ENCODE data around the gene PTRH1.

Gene PTRH1

DNA sequence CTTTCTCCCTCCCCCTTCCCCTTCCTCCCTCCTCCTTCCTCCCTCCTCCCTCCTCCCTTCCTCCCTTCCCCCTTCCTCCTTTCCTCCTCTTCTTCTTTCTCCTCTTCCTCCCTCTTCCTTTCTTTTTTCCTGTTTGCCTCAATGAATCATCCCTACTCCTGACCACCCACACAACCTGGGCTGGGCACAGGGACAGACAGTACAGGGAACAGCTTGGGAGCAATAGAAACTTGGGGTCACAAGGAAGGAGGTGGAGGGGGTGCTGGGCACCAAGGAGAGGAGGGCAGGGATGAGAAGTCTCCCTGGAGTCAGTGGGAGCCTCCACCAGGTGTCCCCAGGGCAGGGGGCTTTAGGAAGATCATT is 5.4 kb upstream of the PTRH1 start:
- peaks cover 3 to 13% of the 10 kb centered on the region in 2 donors for H3K4me1 ChIP-seq (ENCODE audit: control insufficient read depth in 1 of 2, insufficient read depth in 2 of 2, low read length in 2 of 2)
- no peak overlapping the region for H3K27ac ChIP-seq (ENCODE audit: low read depth, low read length)
- no peaks in the 10 kb centered on the region for H3K27me3 ChIP-seq (ENCODE audit: control insufficient read depth in 1 of 2, insufficient read depth in 2 of 2, low read length in 2 of 2)
- H3K9me3 ChIP-seq (ENCODE audit: control insufficient read depth in 1 of 2, low read length in 2 of 2) = no peaks in the 10 kb centered on the region
- no peak overlapping the region for H3K4me3 ChIP-seq (ENCODE audit: low read depth in 1 of 2, low read length in 2 of 2)
- no peak overlapping the region for H3K9ac ChIP-seq (ENCODE audit: low read depth in 1 of 2, low read length in 2 of 2)
- no peaks in the 10 kb centered on the region for H3K36me3 ChIP-seq (ENCODE audit: control insufficient read depth in 1 of 2, insufficient read depth in 2 of 2, low read length in 2 of 2)

DNA sequence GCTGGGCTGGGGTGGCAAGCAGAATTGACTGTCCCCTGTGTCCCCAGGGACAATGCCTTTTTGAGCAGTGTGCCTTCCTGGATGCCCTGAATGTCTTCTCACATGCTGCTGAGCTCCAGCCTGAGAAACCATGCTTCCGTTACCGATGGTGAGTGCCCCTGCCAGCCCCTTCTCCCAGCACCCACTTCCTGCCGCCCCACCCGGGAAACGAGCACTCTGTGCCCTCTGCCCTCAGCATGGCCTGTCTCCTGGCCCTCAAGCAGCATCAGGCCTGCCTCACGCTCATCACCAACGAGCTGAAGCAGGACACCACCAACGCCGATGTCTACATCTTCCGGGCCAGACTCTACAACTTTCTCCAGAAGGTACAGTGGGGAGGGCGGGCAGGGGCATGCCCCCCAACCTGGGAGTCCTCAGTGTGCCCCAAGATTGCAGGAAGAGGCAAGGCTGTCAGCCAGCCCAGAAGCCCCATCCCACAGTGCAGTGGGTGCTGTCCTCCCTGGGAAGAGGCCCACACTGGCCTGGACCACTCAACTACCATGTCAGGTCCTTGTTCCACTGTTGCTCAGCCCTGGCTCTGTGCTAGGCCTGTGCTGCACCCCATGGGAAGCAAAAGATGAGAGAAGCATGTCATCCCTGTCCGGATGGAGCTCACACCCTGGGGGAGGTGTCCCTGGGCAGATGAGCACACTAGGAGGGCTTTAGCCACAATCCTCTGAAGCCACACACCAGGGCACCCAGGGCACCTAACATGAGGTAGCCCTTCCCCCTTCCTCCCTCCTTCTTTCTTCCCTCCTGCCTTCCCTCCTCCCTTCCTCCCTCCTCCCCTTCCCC is 4.8 kb upstream of the PTRH1 start:
- no peaks in the 10 kb centered on the region for H3K9me3 ChIP-seq (ENCODE audit: control insufficient read depth in 1 of 2, low read length in 2 of 2)
- H3K9ac ChIP-seq (ENCODE audit: low read depth in 1 of 2, low read length in 2 of 2) = no peak overlapping the region
- H3K4me3 ChIP-seq (ENCODE audit: low read depth in 1 of 2, low read length in 2 of 2) = no peak overlapping the region
- no peaks in the 10 kb centered on the region for H3K36me3 ChIP-seq (ENCODE audit: control insufficient read depth in 1 of 2, insufficient read depth in 2 of 2, low read length in 2 of 2)
- H3K27me3 ChIP-seq (ENCODE audit: control insufficient read depth in 1 of 2, insufficient read depth in 2 of 2, low read length in 2 of 2) = no peaks in the 10 kb centered on the region
- no peak overlapping the region for H3K27ac ChIP-seq (ENCODE audit: low read depth, low read length)
- H3K4me1 ChIP-seq (ENCODE audit: control insufficient read depth in 1 of 2, insufficient read depth in 2 of 2, low read length in 2 of 2) = peaks cover 3 to 13% of the 10 kb centered on the region in 2 donors

DNA sequence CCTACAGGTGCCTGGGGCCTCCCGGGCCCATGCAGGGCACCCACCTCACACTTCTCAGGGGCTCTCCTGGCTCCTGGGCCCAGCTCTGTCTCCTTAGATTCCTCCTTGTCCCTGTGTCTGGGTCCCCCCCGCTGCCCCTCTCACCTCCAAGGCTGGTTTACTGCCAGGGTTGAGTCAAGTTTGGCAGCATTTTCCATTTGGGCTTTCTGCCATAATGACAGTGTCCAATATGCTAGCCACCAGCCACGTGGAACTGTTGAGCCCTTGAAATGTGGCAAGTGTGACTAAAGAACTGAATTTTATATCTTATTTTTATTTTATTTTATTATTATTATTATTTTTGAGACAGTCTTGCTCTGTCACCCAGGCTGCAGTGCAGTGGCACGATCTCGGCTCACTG is 2.3 kb upstream of the PTRH1 start:
- H3K9ac ChIP-seq (ENCODE audit: low read depth in 1 of 2, low read length in 2 of 2) = no peak overlapping the region
- no peak overlapping the region for H3K27ac ChIP-seq (ENCODE audit: low read depth, low read length)
- no peaks in the 10 kb centered on the region for H3K36me3 ChIP-seq (ENCODE audit: control insufficient read depth in 1 of 2, insufficient read depth in 2 of 2, low read length in 2 of 2)
- no peaks in the 10 kb centered on the region for H3K27me3 ChIP-seq (ENCODE audit: control insufficient read depth in 1 of 2, insufficient read depth in 2 of 2, low read length in 2 of 2)
- H3K4me3 ChIP-seq (ENCODE audit: low read depth in 1 of 2, low read length in 2 of 2) = no peak overlapping the region
- H3K9me3 ChIP-seq (ENCODE audit: control insufficient read depth in 1 of 2, low read length in 2 of 2) = no peaks in the 10 kb centered on the region
- peaks cover 10 to 20% of the 10 kb centered on the region in 2 donors for H3K4me1 ChIP-seq (ENCODE audit: control insufficient read depth in 1 of 2, insufficient read depth in 2 of 2, low read length in 2 of 2)

DNA sequence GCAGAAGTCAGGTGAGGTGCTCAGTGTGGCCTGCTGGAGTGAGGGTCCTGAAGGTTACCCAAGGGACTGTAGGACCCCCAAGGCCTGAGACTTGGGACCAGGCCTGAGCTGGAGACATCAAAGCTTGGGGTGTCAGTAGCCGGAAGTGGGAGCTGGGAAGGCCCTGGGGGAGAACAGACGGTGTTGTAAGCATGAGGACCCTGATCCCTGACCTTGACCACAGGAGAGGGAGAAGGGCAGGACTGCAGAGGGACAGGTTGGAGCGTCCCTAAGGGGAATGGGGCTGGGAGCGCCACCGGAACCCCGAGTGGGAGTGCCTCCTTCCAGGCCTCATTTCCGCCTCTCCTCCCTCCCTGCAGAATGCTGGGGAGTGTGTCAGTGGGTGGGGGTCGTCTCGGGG is 949 bp upstream of the PTRH1 start:
- Histone ChIP-seq H3K36me3 (ENCODE audit: control insufficient read depth in 1 of 2, insufficient read depth in 2 of 2, low read length in 2 of 2) (no peaks in the 10 kb centered on the region), H3K27me3 (ENCODE audit: control insufficient read depth in 1 of 2, insufficient read depth in 2 of 2, low read length in 2 of 2) (no peaks in the 10 kb centered on the region), H3K27ac (ENCODE audit: low read depth, low read length) (no peak overlapping the region), H3K4me3 (ENCODE audit: low read depth in 1 of 2, low read length in 2 of 2) (peak overlapping the region in 1 of 2 donors; percentile 84), H3K9me3 (ENCODE audit: control insufficient read depth in 1 of 2, low read length in 2 of 2) (no peaks in the 10 kb centered on the region), H3K4me1 (ENCODE audit: control insufficient read depth in 1 of 2, insufficient read depth in 2 of 2, low read length in 2 of 2) (peaks cover 10 to 14% of the 10 kb centered on the region in 2 donors), H3K9ac (ENCODE audit: low read depth in 1 of 2, low read length in 2 of 2) (peak overlapping the region; percentile 48 to 79)

DNA sequence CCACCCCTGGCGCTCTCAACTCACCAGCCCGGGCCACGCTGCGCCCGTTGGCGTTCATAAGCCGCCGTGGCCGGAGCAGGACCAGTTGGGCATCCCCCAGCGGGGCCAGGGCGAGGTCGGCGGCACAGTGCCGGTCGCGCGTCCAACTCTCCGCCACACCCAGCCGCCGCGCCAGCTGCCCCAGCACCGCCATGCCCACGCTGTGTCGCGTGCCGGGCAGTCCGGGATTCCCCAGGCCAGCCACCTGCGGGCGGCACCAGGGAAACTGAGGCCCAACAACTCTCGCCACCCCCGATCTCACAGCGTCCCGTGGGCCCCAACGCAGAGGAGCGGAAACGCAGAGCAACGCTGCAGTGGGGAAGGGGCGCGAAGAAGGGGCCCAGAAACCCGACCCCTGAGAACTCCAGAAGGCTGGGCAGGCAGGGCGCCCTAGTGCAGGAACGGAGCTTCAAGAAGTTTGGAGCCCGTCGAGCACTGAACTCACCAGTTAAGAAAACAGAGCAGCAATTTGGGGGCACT is 453 bp downstream of the PTRH1 start:
- H3K27ac ChIP-seq (ENCODE audit: low read depth, low read length) = peak overlapping the region; percentile 82
- no peaks in the 10 kb centered on the region for H3K9me3 ChIP-seq (ENCODE audit: control insufficient read depth in 1 of 2, low read length in 2 of 2)
- peak overlapping the region; percentile 84 for H3K4me3 ChIP-seq (ENCODE audit: low read depth in 1 of 2, low read length in 2 of 2)
- peak overlapping the region; percentile 58 to 79 for H3K9ac ChIP-seq (ENCODE audit: low read depth in 1 of 2, low read length in 2 of 2)
- no peaks in the 10 kb centered on the region for H3K36me3 ChIP-seq (ENCODE audit: control insufficient read depth in 1 of 2, insufficient read depth in 2 of 2, low read length in 2 of 2)
- H3K27me3 ChIP-seq (ENCODE audit: control insufficient read depth in 1 of 2, insufficient read depth in 2 of 2, low read length in 2 of 2) = no peaks in the 10 kb centered on the region
- H3K4me1 ChIP-seq (ENCODE audit: control insufficient read depth in 1 of 2, insufficient read depth in 2 of 2, low read length in 2 of 2) = peaks cover 10 to 14% of the 10 kb centered on the region in 2 donors

DNA sequence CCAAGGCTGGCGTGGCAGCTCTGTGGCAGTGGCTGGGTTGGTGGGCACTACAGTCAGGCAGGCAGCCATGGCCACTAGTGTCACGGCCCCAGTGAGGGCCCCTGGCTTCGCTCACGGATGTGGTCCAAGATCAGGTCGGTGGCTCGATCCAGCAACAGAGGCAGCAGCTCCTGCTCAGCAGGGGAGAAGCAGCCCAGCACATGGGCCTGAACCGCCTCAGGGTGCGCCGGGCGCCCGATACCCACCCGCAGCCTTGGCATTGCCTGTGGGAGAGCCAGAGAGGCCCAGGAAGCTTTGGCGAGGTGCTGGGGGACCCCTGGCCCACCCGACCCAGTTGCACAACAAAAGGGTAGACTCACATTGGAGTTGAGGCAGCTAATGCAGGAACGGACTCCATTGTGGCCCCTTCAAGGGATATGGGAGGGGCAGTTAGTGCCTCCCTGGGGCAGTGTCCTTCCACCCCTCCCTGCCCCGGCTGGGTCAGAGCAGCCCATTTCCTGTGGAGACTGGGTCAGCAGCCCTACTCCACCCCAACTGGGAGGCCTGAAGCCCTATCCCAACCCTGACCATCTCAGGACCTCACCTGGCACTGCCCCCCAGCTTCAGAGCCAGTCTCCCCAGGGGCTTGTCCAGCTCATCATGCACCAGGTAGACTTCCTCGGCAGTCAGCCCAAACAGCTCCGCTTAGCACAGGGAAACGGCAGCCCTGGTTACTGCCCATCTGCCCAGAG is 1.3 kb downstream of the PTRH1 start:
- H3K9me3 ChIP-seq (ENCODE audit: control insufficient read depth in 1 of 2, low read length in 2 of 2) = no peaks in the 10 kb centered on the region
- no peaks in the 10 kb centered on the region for H3K27me3 ChIP-seq (ENCODE audit: control insufficient read depth in 1 of 2, insufficient read depth in 2 of 2, low read length in 2 of 2)
- H3K4me1 ChIP-seq (ENCODE audit: control insufficient read depth in 1 of 2, insufficient read depth in 2 of 2, low read length in 2 of 2) = peaks cover 10 to 14% of the 10 kb centered on the region in 2 donors
- H3K4me3 ChIP-seq (ENCODE audit: low read depth in 1 of 2, low read length in 2 of 2) = peak overlapping the region in 1 of 2 donors; percentile 29
- no peaks in the 10 kb centered on the region for H3K36me3 ChIP-seq (ENCODE audit: control insufficient read depth in 1 of 2, insufficient read depth in 2 of 2, low read length in 2 of 2)
- no peak overlapping the region for H3K27ac ChIP-seq (ENCODE audit: low read depth, low read length)
- no peak overlapping the region for H3K9ac ChIP-seq (ENCODE audit: low read depth in 1 of 2, low read length in 2 of 2)

DNA sequence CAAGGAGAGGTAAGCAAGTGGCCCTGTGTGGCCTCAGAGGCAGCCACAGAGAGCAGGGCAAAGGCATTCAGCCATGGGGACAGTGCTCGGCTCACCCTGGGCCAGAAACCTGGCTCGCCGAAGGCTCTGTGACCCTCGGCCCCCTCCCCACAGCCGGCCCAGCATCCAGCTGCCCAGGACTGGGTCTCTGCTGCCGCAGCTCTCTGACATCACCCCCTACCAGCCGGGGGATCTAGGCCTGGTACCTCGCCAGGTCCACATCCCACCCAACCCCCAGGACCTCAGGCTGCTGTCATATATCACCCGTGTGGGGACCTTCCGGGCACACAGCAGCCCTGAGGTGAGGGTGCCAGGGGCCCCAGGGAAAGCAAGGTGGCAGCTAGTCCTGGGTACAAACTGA is 2.6 kb downstream of the PTRH1 start:
- no peaks in the 10 kb centered on the region for H3K9me3 ChIP-seq (ENCODE audit: control insufficient read depth in 1 of 2, low read length in 2 of 2)

DNA sequence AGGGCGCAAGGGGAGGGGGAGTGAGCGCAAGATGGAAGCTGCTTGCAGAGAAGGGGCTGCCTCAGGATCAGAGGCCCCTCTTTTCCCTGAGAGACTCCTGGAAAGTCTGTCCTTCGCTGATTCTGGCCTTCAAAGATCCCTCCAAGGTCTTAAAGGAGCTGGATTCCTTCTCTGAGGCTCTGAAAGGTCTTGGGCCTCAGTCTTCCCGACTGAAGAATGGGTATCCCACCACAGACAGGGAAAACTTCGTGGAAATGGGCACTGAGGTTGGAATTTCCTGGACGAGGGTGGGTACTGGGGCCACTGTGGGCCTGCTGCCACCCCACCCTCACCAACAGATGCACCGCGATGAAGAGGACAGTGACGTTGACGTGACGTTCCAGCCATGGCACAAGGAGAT is 3.1 kb downstream of the PTRH1 start:
- no peak overlapping the region for H3K9ac ChIP-seq (ENCODE audit: low read depth in 1 of 2, low read length in 2 of 2)
- no peak overlapping the region for H3K27ac ChIP-seq (ENCODE audit: low read depth, low read length)
- no peaks in the 10 kb centered on the region for H3K9me3 ChIP-seq (ENCODE audit: control insufficient read depth in 1 of 2, low read length in 2 of 2)
- no peaks in the 10 kb centered on the region for H3K36me3 ChIP-seq (ENCODE audit: control insufficient read depth in 1 of 2, insufficient read depth in 2 of 2, low read length in 2 of 2)
- no peak overlapping the region for H3K4me3 ChIP-seq (ENCODE audit: low read depth in 1 of 2, low read length in 2 of 2)
- H3K4me1 ChIP-seq (ENCODE audit: control insufficient read depth in 1 of 2, insufficient read depth in 2 of 2, low read length in 2 of 2) = peaks cover 10 to 14% of the 10 kb centered on the region in 2 donors
- no peaks in the 10 kb centered on the region for H3K27me3 ChIP-seq (ENCODE audit: control insufficient read depth in 1 of 2, insufficient read depth in 2 of 2, low read length in 2 of 2)

More for the DNA sequence above, 2.6 kb downstream of the PTRH1 start:
- H3K4me3 ChIP-seq (ENCODE audit: low read depth in 1 of 2, low read length in 2 of 2) = no peak overlapping the region
- no peak overlapping the region for H3K9ac ChIP-seq (ENCODE audit: low read depth in 1 of 2, low read length in 2 of 2)
- H3K27ac ChIP-seq (ENCODE audit: low read depth, low read length) = no peak overlapping the region
- no peaks in the 10 kb centered on the region for H3K27me3 ChIP-seq (ENCODE audit: control insufficient read depth in 1 of 2, insufficient read depth in 2 of 2, low read length in 2 of 2)
- peaks cover 10 to 14% of the 10 kb centered on the region in 2 donors for H3K4me1 ChIP-seq (ENCODE audit: control insufficient read depth in 1 of 2, insufficient read depth in 2 of 2, low read length in 2 of 2)
- H3K36me3 ChIP-seq (ENCODE audit: control insufficient read depth in 1 of 2, insufficient read depth in 2 of 2, low read length in 2 of 2) = no peaks in the 10 kb centered on the region

DNA sequence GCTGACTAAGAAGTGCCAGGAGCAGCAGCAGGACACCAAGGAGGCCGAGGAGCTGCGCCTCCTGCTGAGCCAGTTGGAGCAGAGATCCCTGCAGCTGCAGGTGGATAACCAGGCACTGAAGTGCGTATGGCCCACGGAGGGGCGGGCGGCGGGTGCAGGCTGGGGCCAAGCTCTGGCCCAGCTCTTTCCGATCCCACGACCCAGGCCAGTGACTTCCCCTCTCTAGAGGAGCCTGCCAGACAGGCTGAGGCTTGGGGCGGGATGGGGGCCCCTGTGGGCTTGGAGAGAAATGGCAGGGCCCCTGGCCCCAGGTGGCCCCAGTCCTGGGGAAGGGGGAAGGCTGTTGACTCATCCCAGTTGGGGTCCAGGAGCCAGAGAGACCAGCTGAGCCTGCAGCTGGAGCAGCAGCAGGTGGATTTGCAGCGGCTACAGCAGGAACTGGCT is 3.6 kb downstream of the PTRH1 start:
- Histone ChIP-seq H3K36me3 (ENCODE audit: control insufficient read depth in 1 of 2, insufficient read depth in 2 of 2, low read length in 2 of 2) (no peaks in the 10 kb centered on the region), H3K27ac (ENCODE audit: low read depth, low read length) (no peak overlapping the region), H3K4me3 (ENCODE audit: low read depth in 1 of 2, low read length in 2 of 2) (no peak overlapping the region), H3K27me3 (ENCODE audit: control insufficient read depth in 1 of 2, insufficient read depth in 2 of 2, low read length in 2 of 2) (no peaks in the 10 kb centered on the region), H3K9ac (ENCODE audit: low read depth in 1 of 2, low read length in 2 of 2) (no peak overlapping the region), H3K4me1 (ENCODE audit: control insufficient read depth in 1 of 2, insufficient read depth in 2 of 2, low read length in 2 of 2) (peaks cover 10 to 14% of the 10 kb centered on the region in 2 donors), H3K9me3 (ENCODE audit: control insufficient read depth in 1 of 2, low read length in 2 of 2) (no peaks in the 10 kb centered on the region)

DNA sequence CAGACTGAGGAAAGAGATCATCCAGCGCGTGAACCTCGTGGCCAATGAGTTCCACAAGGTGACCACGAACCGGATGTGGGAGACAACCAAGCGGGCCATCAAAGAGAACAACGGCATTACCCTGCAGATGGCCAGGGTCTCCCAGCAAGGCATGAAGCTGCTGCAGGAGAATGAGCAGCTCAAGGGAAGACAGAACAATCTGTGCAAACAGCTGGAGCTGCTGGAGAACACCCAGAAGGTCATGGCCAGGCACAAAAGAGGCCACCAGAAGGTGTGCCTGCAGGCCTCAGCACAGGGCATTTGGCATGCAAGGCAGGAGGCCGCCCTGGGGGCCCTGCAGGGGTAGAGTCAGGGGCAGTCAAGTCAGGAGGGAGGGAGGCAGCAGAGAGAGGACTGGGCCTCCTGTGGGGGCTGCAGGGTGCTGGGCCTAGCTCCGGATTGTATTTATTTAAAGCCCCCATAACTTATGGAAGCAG is 4.2 kb downstream of the PTRH1 start:
- Histone ChIP-seq H3K4me1 (ENCODE audit: control insufficient read depth in 1 of 2, insufficient read depth in 2 of 2, low read length in 2 of 2) (peaks cover 10 to 11% of the 10 kb centered on the region in 2 donors), H3K9me3 (ENCODE audit: control insufficient read depth in 1 of 2, low read length in 2 of 2) (no peaks in the 10 kb centered on the region), H3K4me3 (ENCODE audit: low read depth in 1 of 2, low read length in 2 of 2) (no peak overlapping the region), H3K9ac (ENCODE audit: low read depth in 1 of 2, low read length in 2 of 2) (no peak overlapping the region), H3K27me3 (ENCODE audit: control insufficient read depth in 1 of 2, insufficient read depth in 2 of 2, low read length in 2 of 2) (no peaks in the 10 kb centered on the region), H3K36me3 (ENCODE audit: control insufficient read depth in 1 of 2, insufficient read depth in 2 of 2, low read length in 2 of 2) (no peaks in the 10 kb centered on the region), H3K27ac (ENCODE audit: low read depth, low read length) (no peak overlapping the region)

Measured in duodenal mucosa (tissue), 2 donors.